GM12878 (cell line): Measurements from ENCODE around the gene MAPRE3. TPM values are rescaled to one million over a fixed set of nuclear protein-coding genes. Genes with fewer than 3 reads are reported as not detected.

Source experiments
- ATAC-seq: fragments of 200-7000 bp; cut with Tn5 transposase; 3 replicates; pipeline ENCODE4 v1.9.1; 2020; ENCODE audit warnings: mild to moderate bottlenecking, moderate library complexity
- BruUV-seq: library from RNA; stranded (reverse); fragments of 400-500 nt; replicated peaks from 2 replicates; lab custom pipeline; 2021; lab: Mats Ljungman, UMichigan
- CTCF ChIA-PET: fragments of 300-600 bp; sonication (Branson Sonifier 250); formaldehyde crosslinking; extraction: SDS; loops from one replicate; lab custom pipeline; 2021; ENCODE audit warnings: inconsistent platforms; lab: Yijun Ruan, JAX
- POLR2A ChIA-PET: fragments of 350-600 bp; formaldehyde crosslinking; extraction: SDS; loops from one replicate; lab custom pipeline; 2021; ENCODE audit warnings: inconsistent platforms; lab: Charles Lee
- RAD21 ChIA-PET: fragments of 300-600 bp; sonication (Branson Sonifier 250); formaldehyde crosslinking; loops from one replicate; lab custom pipeline; 2023; ENCODE audit warnings: antibody characterized with exemption; ENCODE audit not compliant: unreplicated experiment; lab: Charles Lee
- SMC1A ChIA-PET: fragments of 300-600 bp; sonication (Branson Sonifier 250); formaldehyde crosslinking; loops from one replicate; lab custom pipeline; 2023; ENCODE audit not compliant: unreplicated experiment, uncharacterized antibody; lab: Charles Lee
- DNase-seq: peaks from one replicate; pipeline ENCODE4 v3.0.0-alpha.2; 2011; ENCODE audit warnings: low read depth, low spot score
- FAIRE-seq: peaks from 3 replicates; lab custom pipeline; 2011; peaks lifted over from hg19 to GRCh38; lab: Jason Lieb, UNC
- H2AFZ ChIP-seq: 2 replicates; pipeline ENCODE4 v1.6.0; 2011; ENCODE audit warnings: low read depth, low read length, control low read depth; ENCODE audit not compliant: control insufficient read depth
- H3K27ac ChIP-seq: 2 replicates; pipeline ENCODE4 v1.5.1; 2011; ENCODE audit warnings: control low read depth; ENCODE audit not compliant: control insufficient read depth, insufficient read depth
- H3K27me3 ChIP-seq, 2 experiments: replicated peaks in 1 of 2; 2 replicates each; pipeline versions ENCODE4 v1.6.0 to v1.6.1; 2011; ENCODE audit warnings: low read length in 1 of 2; ENCODE audit not compliant: control insufficient read depth in 2 of 2, insufficient read depth in 2 of 2
- H3K36me3 ChIP-seq, 2 experiments: 2 replicates each; pipeline ENCODE4 v1.5.1; 2011; ENCODE audit warnings: low read length in 1 of 2; ENCODE audit not compliant: control insufficient read depth in 2 of 2, insufficient read depth in 2 of 2
- H3K4me1 ChIP-seq: 2 replicates; pipeline ENCODE4 v1.6.1; 2011; ENCODE audit warnings: mild to moderate bottlenecking, low read length, moderate library complexity, mixed read lengths; ENCODE audit not compliant: control insufficient read depth, insufficient read depth
- H3K4me2 ChIP-seq: 2 replicates; pipeline ENCODE4 v1.6.0; 2011; ENCODE audit warnings: control low read depth; ENCODE audit not compliant: control insufficient read depth, insufficient read depth
- H3K4me3 ChIP-seq: fragments of 200-600 bp; sonication (generic); 2 replicates; pipeline ENCODE4 v1.5.1; 2016
- H3K79me2 ChIP-seq: 2 replicates; pipeline ENCODE4 v1.6.0; 2011; ENCODE audit warnings: low read length; ENCODE audit not compliant: control insufficient read depth, insufficient read depth
- H3K9ac ChIP-seq: 2 replicates; pipeline ENCODE4 v1.8.0; 2011; ENCODE audit warnings: low read length, control low read depth, mixed read lengths; ENCODE audit not compliant: control insufficient read depth, insufficient read depth
- H3K9me3 ChIP-seq: replicated peaks from 3 replicates; pipeline ENCODE4 v1.5.1; 2011; ENCODE audit warnings: mild to moderate bottlenecking, low read length; ENCODE audit not compliant: control insufficient read depth, insufficient read depth
- H4K20me1 ChIP-seq: 2 replicates; pipeline ENCODE4 v1.6.0; 2011; ENCODE audit not compliant: control insufficient read depth, insufficient read depth
- ASH2L ChIP-seq: fragments of 300-600, 200-600 bp; sonication (generic); IDR thresholded peaks from 2 replicates; pipeline ENCODE4 v1.6.1; 2017; ENCODE audit warnings: low read depth, mild to moderate bottlenecking, borderline replicate concordance
- ATF7 ChIP-seq: fragments of 450-650 bp; IDR thresholded peaks from 2 replicates; pipeline ENCODE4 v1.6.1; 2016; ENCODE audit warnings: low read depth, mild to moderate bottlenecking
- BRCA1 ChIP-seq: IDR thresholded peaks from 2 replicates; pipeline ENCODE4 v1.6.1; 2011; ENCODE audit warnings: low read depth, low read length, improper control_type of control experiment
- CBX5 ChIP-seq: sonication (generic); IDR thresholded peaks from 2 replicates; pipeline ENCODE4 v1.6.1; 2016; ENCODE audit warnings: low read depth, moderate library complexity, mild to moderate bottlenecking, inconsistent platforms
- GATAD2B ChIP-seq: fragments of 450-650 bp; conservative IDR thresholded peaks from 2 replicates; pipeline ENCODE4 v1.6.1; 2017; ENCODE audit warnings: low read depth, mild to moderate bottlenecking, moderate library complexity
- PAX8 ChIP-seq: fragments of 450-650 bp; IDR thresholded peaks from 2 replicates; pipeline ENCODE4 v1.6.1; 2017; ENCODE audit warnings: mild to moderate bottlenecking, moderate library complexity
- SMAD5 ChIP-seq: IDR thresholded peaks from 2 replicates; pipeline ENCODE4 v1.6.1; 2016; ENCODE audit warnings: antibody characterized with exemption, low read depth
- ZNF274 ChIP-seq: IDR thresholded peaks from one replicate; pipeline ENCODE4 v1.8.0; 2011; ENCODE audit not compliant: insufficient read length, insufficient read depth
- WGBS: methylation state at CpG from one replicate; pipeline ENCODE4 v1.1.6; 2016; ENCODE audit warnings: low lambda C conversion rate; ENCODE audit not compliant: insufficient replicate concordance, insufficient coverage; ENCODE audit errors: missing lambda C conversion rate; 5-methylcytosine and 5-hydroxymethylcytosine counted together
- in situ Hi-C: fragments of 300-500 bp; cut with MboI; formaldehyde crosslinking; loops from 9 replicates; pipeline ENCODE4 v1.14.3; 2018; ENCODE audit warnings: mixed read lengths
- intact Hi-C: fragments of 100-400 bp; cut with micrococcal nuclease; formaldehyde crosslinking; loops from one replicate; pipeline ENCODE4 v1.14.2; 2022; ENCODE audit not compliant: unreplicated experiment
- polyA plus RNA-seq, 11 experiments: library from polyadenylated mRNA; depleted of rRNA in 4 of 11; unstranded in 6 of 11; stranded (reverse) in 5 of 11; fragments of >200 nt; fragmentation: Nextera tagmentation in 4 of 11; fragmentation: Illumina TruSeq in 1 of 11; extraction: Ambion mirVana in 4 of 11; extraction: Trizol in 1 of 11; gene quantifications; 1 replicate in 1 of 11; 2 replicates in 10 of 11; pipeline versions ENCODE4 v1.2.1 to v1.2.3, GENCODE V29; 2011 to 2016; ENCODE audit warnings: inconsistent platforms in 2 of 11, missing spikeins in 2 of 11, low read depth in 1 of 11
- total RNA-seq, 4 experiments: library from RNA; depleted of rRNA in 3 of 4; stranded (reverse); fragments of >200 nt in 3 of 4; fragmentation: Illumina TruSeq in 1 of 4; extraction: Trizol in 1 of 4; gene quantifications; 2 replicates each; pipeline versions ENCODE4 v1.2.1 to v1.2.3, GENCODE V29; 2013 to 2021
- TF ChIP-seq, protein P1 (sequence below): fragments of 150-350 bp; IDR thresholded peaks from 2 replicates; pipeline ENCODE4 v1.6.1; 2014; ENCODE audit warnings: mild to moderate bottlenecking, low read depth, low read length

MAPRE3 gene
- total and polyA plus RNA-seq, 10 of the 15 experiments (the other 5 are each of a cell fraction or from before 2014, with no cell fraction given): 0.03 to 1.3 (median 0.73) TPM; not detected in 1

GRCh38 chr2:27007416-27008374 lies 37.3 kb downstream of the MAPRE3 start:
- Histone ChIP-seq H3K9ac (no peak overlapping the region), H2AFZ (no peak overlapping the region), H3K27ac (no peak overlapping the region), H3K9me3 (no peaks in the 10 kb centered on the region), H3K4me3 (no peak overlapping the region), H3K4me2 (no peak overlapping the region), H3K27me3 (no peaks in the 10 kb centered on the region; a peak in 1 of 4 replicates), H3K79me2 (no peaks in the 10 kb centered on the region), H3K36me3 (no peaks in the 10 kb centered on the region), H4K20me1 (no peaks in the 10 kb centered on the region), H3K4me1 (peaks cover 4% of the 10 kb centered on the region; the same call in 1 of the 2 replicates)
- DNase-seq (no peak), ATAC-seq (no peak), FAIRE-seq (no peak)
- intact Hi-C loops: no loop called here
- no TSS peak for BruUV-seq
- CTCF ChIA-PET: interaction anchor here (1.0 to 2.5 kb wide), 3 partner anchors 10 to 272 kb away, joined by 3 to 8 read pairs (median 4); no protein-coding TSS in a partner anchor
- RAD21 ChIA-PET: no interaction called here
- TF ChIP-seq ASH2L: no peak
- TF ChIP-seq BRCA1: no peak
- no peak for TF ChIP-seq ZNF274
- TF ChIP-seq CBX5: no peak
- TF ChIP-seq ATF7: no peak
- no peak for TF ChIP-seq PAX8
- no peak for TF ChIP-seq SMAD5
- no peak for TF ChIP-seq GATAD2B
- TF ChIP-seq, protein P1, sequence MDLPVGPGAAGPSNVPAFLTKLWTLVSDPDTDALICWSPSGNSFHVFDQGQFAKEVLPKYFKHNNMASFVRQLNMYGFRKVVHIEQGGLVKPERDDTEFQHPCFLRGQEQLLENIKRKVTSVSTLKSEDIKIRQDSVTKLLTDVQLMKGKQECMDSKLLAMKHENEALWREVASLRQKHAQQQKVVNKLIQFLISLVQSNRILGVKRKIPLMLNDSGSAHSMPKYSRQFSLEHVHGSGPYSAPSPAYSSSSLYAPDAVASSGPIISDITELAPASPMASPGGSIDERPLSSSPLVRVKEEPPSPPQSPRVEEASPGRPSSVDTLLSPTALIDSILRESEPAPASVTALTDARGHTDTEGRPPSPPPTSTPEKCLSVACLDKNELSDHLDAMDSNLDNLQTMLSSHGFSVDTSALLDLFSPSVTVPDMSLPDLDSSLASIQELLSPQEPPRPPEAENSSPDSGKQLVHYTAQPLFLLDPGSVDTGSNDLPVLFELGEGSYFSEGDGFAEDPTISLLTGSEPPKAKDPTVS: no peak
- POLR2A ChIA-PET: no interaction called here
- WGBS: 64% methylated on average over 8 of the region's 8 CpGs
- in situ Hi-C loops: no loop called here
- SMC1A ChIA-PET: no interaction called here
